Measurements from ENCODE around the gene GNB4. TPM values are rescaled to one million over a fixed set of nuclear protein-coding genes. Genes with fewer than 3 reads are reported as not detected.

Gene GNB4
- total and polyA plus RNA-seq, 9 of the 15 experiments (the other 6 are each of a cell fraction or from before 2014, with no cell fraction given): 6.8 to 36.7 (median 21.4) TPM

DNA sequence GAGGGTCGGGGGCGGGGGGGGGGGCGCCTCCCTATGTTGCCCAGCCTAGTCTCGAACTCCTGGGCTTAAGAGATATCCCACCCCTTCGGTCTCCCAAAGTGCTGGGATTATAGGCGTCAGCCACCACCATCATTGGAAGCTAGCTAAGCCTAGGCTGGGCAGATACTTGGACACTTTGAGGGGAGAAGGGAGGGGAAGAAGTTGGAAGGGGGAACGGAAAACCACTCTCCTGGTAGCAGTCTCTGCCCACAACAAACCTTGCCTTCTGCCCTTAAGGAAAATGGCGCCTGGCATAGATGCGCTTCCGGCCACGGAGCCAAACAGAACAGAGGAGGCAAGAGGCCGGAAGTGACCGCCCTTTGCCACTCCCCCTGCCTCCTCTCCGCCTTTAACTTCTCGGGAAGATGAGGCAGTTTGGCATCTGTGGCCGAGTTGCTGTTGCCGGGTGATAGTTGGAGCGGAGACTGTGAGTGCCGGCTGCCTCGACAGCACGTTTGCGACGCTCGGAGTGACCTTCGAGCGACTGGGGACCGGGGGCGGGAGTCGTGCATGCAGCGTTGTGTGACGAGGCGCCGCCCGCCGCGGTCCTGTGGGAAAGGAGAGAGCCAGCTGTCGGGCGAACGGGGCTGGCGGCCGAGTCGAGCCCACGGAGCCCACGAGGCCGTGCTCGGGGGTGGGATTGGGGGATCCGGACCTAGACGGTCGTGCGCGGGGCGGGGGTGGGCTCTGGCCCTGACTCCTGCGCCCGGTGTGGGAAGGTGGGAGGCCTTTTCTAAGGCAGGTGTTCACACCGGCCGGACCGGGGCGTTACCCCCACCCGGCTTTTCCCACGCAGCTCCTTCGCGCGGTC lies 103.7 kb downstream of the GNB4 start, which contains the start of gene MFN1 (continued):
- TF ChIP-seq, protein P1, sequence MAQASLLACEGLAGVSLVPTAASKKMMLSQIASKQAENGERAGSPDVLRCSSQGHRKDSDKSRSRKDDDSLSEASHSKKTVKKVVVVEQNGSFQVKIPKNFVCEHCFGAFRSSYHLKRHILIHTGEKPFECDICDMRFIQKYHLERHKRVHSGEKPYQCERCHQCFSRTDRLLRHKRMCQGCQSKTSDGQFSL (CRISPR knock-in tag; IDR thresholded peaks at IDR 0.05): no peak
- TF ChIP-seq, protein P1 (tag; IDR thresholded peaks at IDR 0.05): peak in 1 of 2 experiments; percentile 3; a peak in 1 of 4 replicates
- TF ChIP-seq PTTG1 (tag; IDR thresholded peaks at IDR 0.05; ENCODE audit: low read depth): no peak
- TF ChIP-seq SRSF7 (optimal IDR thresholded peaks at IDR 0.05; ENCODE audit: low read depth, low read length): no peak
- TF ChIP-seq ZNF143 (CRISPR knock-in tag; IDR thresholded peaks at IDR 0.05): 0 out of 2 replicates have a peak, but pooled peaks have one; percentile 24
- TF ChIP-seq MYC (IDR thresholded peaks at IDR 0.05; ENCODE audit: low read depth, low read length): peak; percentile 49
- no peak for TF ChIP-seq MYC (CRISPR knock-in tag; IDR thresholded peaks at IDR 0.05; ENCODE audit: borderline replicate concordance, low read depth)
- TF ChIP-seq, protein P2, sequence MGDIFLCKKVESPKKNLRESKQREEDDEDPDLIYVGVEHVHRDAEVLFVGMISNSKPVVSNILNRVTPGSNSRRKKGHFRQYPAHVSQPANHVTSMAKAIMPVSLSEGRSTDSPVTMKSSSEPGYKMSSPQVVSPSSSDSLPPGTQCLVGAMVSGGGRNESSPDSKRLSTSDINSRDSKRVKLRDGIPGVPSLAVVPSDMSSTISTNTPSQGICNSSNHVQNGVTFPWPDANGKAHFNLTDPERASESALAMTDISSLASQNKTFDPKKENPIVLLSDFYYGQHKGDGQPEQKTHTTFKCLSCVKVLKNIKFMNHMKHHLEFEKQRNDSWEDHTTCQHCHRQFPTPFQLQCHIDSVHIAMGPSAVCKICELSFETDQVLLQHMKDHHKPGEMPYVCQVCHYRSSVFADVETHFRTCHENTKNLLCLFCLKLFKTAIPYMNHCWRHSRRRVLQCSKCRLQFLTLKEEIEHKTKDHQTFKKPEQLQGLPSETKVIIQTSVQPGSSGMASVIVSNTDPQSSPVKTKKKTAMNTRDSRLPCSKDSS (IDR thresholded peaks at IDR 0.05; ENCODE audit: low read depth, partially characterized antibody): no peak
- TF ChIP-seq MTA3 (IDR thresholded peaks at IDR 0.05; ENCODE audit: borderline replicate concordance): peak; percentile 72; the same call in 1 of the 2 replicates
- peak; percentile 84 for TF ChIP-seq L3MBTL2 (IDR thresholded peaks at IDR 0.05)
- TF ChIP-seq TAF9B (IDR thresholded peaks at IDR 0.05; ENCODE audit: partially characterized antibody): peak; percentile 49
- TF ChIP-seq GTF2F1 (IDR thresholded peaks at IDR 0.05; ENCODE audit: low read depth, low read length): peak; percentile 55; the same call in 1 of the 2 replicates
- TF ChIP-seq KDM4B (IDR thresholded peaks at IDR 0.05; ENCODE audit: borderline replicate concordance in 2 of 2, low read depth in 1 of 2): 0 out of 4 replicates have a peak, but pooled peaks of 1 of the 2 experiments have one; percentile 54
- TF ChIP-seq, protein P3, sequence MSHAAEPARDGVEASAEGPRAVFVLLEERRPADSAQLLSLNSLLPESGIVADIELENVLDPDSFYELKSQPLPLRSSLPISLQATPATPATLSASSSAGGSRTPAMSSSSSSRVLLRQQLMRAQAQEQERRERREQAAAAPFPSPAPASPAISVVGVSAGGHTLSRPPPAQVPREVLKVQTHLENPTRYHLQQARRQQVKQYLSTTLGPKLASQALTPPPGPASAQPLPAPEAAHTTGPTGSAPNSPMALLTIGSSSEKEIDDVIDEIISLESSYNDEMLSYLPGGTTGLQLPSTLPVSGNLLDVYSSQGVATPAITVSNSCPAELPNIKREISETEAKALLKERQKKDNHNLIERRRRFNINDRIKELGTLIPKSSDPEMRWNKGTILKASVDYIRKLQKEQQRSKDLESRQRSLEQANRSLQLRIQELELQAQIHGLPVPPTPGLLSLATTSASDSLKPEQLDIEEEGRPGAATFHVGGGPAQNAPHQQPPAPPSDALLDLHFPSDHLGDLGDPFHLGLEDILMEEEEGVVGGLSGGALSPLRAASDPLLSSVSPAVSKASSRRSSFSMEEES (CRISPR knock-in tag; IDR thresholded peaks at IDR 0.05): no peak
- no peak for TF ChIP-seq BRCA1 (IDR thresholded peaks at IDR 0.05)
- 0 out of 2 replicates have a peak, but pooled peaks have one; percentile 46 for TF ChIP-seq BRCA1 (CRISPR knock-in tag; IDR thresholded peaks at IDR 0.05)
- peak; percentile 50; the same call in 1 of the 2 replicates for TF ChIP-seq TRIM28 (IDR thresholded peaks at IDR 0.05)
- TF ChIP-seq SP1 (CRISPR knock-in tag; IDR thresholded peaks at IDR 0.05): peak; percentile 71
- no peak for TF ChIP-seq ZNF507 (tag; conservative IDR thresholded peaks at IDR 0.05)
- TF ChIP-seq EP300 (IDR thresholded peaks at IDR 0.05; ENCODE audit: low read length): no peak

Measured in K562 (cell line).